ENCODE measurements around the gene ZNF22.
A peak's percentile ranks its signal among the peaks of the same experiment; 100 is the strongest.

The ZNF22 gene

DNA sequence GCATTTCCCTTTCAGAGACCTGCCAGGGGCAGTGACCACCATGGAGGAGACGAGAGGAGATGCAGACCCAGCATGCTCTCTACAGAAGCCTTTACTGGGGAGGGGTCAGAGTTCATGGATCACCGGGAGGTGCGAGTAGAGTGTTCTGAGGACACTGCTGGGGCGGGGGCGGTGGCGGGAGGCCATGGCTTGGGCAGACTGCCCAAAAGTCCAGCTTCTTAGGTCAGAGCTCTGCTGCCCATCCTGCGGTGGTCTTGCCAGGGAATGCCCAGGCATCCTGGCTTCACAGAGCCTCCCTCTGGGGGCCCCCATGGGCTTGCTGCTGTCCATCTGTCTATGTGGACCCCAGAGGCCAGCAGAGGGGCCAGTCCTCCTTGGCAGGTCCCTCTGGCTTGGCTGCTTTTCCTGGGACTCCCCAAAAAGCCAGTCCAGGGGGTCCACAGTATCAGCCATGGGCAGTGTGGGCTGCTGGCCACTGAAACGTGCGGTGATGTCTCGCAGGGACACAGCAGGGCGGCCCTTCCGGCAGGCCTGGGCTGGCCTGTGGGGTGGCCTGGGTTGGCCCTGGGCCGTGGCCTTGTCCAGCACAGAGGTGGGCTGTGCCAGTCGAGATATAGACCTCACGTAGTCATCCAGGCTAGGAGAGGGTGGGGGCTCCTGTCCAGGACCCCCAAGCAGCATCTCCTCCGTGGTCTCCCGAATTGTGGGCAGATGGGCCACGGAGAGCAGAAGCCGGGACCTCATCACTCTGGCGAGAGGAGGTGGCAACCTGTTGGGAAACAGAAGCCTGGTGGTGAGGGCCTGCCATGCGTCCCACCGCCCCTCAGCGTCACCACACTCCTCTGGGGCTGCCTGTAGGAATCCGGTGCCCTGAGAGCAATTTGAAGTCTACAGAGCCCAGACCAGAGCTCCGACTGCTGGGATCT, 23.2 kb upstream of the ZNF22 start:
- no peak for DNase-seq (ENCODE audit: insufficient read length, low spot score)
- no peak for FAIRE-seq
- no peak for TF ChIP-seq POLR2A (IDR thresholded peaks at IDR 0.05; ENCODE audit: low read depth, low read length)

DNA sequence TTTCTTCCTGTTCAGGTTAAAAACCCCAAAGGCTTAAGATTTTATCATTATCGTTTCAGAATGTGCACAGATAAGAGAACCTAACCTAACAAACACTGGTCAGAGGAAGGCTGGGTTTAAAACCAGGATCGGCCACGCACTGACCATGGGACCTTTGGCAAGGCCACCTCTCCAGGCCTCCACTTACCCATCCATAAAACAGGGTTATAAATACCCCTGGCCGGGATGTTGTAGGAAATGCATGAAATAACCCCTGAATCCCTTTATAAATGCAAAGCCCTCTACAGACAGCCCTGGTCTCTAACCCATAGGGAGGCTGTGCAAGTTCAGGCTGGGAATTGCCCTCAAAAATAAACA, 22.5 kb upstream of the ZNF22 start:
- no peak for DNase-seq (ENCODE audit: insufficient read length, low spot score)
- FAIRE-seq: no peak
- TF ChIP-seq POLR2A (IDR thresholded peaks at IDR 0.05; ENCODE audit: low read depth, low read length): no peak

DNA sequence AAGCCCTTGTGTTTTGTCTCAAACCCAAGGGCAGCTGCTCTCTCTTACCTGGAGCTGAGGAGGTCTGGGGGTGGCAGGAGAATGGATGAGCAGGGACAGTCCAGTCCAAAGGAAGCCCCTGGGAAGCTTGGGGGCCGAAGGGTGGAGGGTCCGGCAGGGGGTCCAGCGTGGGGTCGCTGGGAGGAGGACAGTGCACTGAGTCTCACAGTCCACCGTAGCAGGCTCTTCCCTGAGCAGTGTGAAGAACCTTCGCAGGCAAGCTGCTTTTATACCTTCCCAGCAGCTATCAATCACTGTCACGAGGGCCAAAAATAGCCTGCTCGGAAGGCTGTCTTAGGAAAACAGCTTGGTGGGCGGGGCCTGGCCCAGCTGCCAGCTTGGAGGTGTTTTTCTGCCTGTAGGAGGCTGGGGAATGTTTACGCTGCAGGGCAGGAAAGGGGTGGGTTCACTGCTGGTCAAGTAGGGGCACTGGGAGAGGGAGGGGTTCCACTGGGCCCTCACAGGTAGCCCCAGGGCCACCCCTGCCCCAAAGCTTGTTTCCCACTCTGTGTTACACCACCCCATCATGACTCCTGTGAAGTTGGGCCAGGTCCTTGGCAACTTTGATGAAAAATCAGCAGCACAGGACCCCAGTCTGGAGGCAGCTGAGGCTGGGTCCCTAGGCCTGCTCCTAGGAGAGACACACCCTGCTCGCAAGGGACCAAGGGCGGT, 22.0 kb upstream of the ZNF22 start, which contains the start of gene DEPP1:
TSS of gene DEPP1 (minus strand) at position 240 of the 711 bp plus-strand sequence. CDS start 779 bp downstream, outside the sequence.
- TF ChIP-seq POLR2A (IDR thresholded peaks at IDR 0.05; ENCODE audit: low read depth, low read length): peak; percentile 98
- FAIRE-seq (no peak), DNase-seq (ENCODE audit: insufficient read length, low spot score) (peak; percentile 56)

DNA sequence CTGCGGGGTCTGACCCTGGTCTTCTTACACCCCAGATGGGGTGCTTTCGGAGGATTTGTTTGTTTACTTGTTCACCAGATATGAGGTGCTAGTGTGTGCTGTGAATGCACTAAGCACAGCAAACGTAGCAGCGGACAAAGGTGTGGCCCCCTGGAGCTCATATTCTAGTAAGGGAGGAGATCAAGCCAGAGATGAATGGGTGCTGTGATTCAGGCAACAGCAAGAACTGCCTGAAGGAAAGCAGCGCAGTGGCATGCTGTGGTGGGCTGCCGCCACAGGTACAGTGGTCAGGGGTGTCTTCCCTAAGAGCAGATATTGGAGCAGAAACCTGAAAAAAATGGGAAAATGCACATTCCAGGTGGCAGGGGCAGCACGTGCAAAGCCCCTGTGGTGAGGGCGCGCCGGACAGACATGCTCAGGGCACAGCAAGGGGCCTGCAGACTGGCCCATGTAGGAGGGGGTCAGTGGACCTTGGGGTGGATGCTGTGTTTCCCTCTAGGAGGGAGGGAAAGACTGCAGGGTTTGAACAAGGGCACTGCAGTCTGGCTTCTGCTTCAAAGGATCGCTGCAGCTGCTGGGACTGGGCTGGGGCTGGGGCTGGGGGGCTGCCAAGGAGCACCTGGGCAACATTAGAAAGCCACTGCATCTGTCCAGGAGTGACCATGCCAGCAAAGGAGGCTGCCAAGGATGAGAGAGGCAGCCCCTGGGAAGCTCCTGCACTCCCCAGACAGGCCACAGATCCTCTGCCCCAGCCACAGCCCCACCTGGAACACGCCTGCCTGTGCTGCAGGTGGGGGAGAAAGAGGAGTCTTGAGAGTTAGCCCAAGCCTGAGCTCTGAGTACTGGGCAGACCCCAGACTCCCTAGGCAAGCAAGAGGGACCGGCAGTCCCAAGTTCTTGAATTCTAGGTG, 21.2 kb upstream of the ZNF22 start:
- FAIRE-seq: no peak
- no peak for DNase-seq (ENCODE audit: insufficient read length, low spot score)
- TF ChIP-seq POLR2A (IDR thresholded peaks at IDR 0.05; ENCODE audit: low read depth, low read length): no peak

DNA sequence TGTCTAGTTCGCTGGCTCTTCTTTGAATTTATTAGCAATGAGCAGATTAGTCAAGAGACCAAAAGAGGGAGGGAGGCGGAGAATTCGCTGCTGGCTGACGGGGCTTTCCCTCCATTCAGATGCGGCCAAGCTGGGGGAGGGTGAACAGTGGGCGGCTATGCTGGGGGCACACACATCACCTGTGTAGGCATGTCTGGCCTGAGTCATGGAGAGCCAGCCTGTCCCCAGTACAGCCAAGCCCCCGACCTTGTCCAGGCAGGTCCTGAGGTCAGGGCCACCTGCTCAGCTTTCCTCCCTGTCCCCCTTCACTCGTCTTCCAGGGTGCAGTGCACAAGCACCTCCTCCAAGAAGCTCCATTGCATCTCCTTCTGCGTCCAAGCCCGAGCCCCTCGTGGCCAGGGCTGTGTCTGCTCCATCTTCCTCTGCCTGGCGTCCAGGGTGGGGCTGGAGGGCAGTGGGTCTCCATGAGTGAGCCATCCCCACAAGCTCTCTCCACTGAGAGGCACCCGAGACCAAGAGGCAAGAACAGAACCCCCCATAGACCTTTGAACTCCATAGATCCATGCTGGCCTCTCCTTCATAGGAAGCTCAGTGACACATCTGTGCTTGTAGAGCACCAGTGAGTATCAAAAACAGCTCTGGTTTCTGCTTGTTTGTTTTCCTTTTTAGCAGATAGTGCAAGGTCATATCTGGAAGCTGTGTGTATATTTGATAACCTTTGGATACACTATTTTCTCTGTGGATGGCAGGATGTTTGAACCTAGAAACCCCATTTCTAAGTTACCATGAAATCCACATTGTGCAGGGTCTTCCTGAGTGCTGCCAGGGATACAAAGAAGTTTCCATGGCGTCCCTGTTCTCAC, 20.2 kb upstream of the ZNF22 start:
- DNase-seq (ENCODE audit: insufficient read length, low spot score): no peak
- no peak for FAIRE-seq
- TF ChIP-seq POLR2A (IDR thresholded peaks at IDR 0.05; ENCODE audit: low read depth, low read length): no peak

DNA sequence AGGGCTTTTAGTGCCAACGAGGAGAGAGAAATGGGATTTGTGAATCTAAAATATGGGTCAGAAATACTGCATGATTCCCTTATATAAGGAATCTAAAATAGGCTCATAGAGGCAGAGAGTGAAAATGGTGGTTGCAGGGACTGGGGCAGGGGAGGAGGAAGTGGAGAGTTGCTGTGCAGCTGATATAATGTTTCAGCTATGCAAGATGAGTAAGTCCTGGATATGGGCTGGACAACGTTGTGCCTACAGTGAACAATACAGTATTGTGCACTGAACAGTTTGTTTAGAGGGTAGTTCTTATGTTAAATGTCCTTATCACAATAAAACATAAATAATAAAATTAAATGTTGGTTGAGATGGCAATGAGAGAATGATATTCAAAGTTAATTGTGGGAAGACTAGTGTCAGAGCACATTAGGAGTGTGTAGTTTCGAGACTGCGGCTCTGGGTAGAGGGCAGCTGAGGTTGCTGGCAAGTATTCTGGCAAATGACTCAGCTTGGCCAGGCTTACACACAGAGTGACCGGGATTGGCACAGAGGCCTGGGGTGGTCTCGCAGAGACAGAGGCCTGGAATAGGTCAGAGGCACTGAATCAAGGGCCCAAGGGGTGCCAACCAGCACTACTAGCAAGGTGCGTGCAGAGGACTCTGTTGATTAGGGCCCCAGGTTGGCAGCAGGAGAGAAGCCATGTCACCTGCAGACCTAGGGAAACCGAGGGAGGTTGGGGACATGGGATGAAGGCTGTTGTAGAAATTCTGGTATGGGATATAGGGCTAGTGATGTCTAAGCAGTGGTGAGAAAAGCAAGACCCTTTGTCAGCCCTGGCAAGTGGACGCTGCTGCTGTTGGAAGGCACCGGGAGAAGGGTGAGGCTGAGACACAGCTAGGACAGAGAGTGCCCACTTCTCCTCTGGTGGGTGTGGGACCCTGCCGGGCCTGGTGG, 19.3 kb upstream of the ZNF22 start:
- DNase-seq (ENCODE audit: insufficient read length, low spot score) (peak; percentile 73), FAIRE-seq (no peak)
- TF ChIP-seq POLR2A (IDR thresholded peaks at IDR 0.05; ENCODE audit: low read depth, low read length): 0 out of 2 replicates have a peak, but pooled peaks have one; percentile 1

DNA sequence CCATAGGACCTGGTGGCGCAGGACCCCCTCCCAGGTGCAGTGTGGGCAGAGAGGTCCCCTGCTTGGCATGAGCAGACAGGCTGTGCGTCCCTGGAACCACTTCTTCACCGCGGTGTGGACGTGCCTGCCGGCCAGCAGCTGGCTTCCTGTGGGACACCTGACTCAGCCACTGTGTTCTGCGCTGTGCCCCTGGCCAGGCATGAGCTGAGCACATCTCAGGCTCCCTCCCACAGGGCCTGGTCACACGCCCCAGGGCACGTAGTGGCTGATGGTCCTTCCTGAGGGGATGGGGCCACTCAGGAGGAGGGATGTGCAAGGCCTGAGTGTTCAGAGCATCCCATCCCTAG, 18.6 kb upstream of the ZNF22 start:
- TF ChIP-seq POLR2A (IDR thresholded peaks at IDR 0.05; ENCODE audit: low read depth, low read length): peak; percentile 31; the same call in 1 of the 2 replicates
- peak; percentile 52 for FAIRE-seq
- peak; percentile 87 for DNase-seq (ENCODE audit: insufficient read length, low spot score)

DNA sequence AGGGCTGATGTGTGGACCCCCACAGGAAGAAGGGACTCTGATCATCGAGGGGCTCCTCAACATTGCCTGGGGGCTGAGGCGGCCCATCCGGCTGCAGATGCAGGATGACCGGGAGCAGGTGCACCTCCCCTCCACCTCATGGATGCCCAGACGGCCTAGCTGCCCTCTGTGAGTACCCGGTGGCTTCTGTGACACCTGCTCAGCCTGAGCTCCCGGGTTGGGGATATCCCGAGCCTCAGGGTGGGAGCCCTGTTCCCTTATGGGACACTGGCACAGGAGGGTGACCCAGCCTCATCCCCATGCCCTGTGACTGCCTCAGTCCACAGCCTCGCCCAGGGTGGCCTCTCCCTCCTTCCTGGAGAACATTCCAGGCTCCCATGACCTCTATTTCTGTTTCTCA, 18.2 kb upstream of the ZNF22 start:
- DNase-seq (ENCODE audit: insufficient read length, low spot score) (no peak), FAIRE-seq (no peak)
- no peak for TF ChIP-seq POLR2A (IDR thresholded peaks at IDR 0.05; ENCODE audit: low read depth, low read length)

DNA sequence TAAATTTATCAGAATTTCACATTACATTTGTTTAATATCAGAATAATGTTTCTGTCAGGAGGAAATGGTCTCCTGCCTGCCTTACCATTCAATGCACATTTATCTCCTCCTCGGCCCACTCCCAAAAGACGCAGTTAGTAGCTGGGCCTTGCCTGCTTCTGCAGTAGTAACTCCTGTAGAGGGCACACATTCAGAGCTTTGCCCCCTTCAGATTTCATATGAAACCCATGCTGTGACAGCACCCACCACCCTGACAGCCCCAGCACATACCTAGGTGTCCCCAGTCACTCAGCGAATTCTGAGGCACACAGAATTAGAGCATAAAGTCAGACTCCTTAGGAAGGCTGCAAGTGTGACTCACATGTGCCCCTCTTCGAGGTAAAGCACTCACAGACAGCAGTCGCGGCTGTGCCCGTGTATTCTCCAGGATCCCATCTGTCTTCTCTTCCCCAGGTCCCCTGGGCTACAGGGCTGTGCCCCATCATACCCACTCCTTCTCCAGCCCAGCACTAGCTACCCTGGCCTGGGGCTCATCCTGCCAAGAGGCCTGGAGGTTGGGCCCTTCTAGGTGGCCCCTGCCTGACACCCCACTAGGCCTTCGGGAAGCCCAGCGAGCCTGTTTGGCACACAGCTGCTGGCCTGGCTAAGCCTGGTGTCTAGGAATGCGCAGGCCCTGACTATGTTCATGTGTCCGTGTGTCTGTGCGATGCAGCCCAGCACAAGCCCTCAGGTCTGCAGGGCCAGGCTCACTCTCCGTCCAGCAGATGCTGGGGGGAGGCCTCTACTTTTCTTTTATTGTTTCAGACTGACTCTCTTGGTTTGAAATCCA, 17.4 kb upstream of the ZNF22 start:
- DNase-seq (ENCODE audit: insufficient read length, low spot score) (no peak), FAIRE-seq (no peak)
- no peak for TF ChIP-seq POLR2A (IDR thresholded peaks at IDR 0.05; ENCODE audit: low read depth, low read length)

DNA sequence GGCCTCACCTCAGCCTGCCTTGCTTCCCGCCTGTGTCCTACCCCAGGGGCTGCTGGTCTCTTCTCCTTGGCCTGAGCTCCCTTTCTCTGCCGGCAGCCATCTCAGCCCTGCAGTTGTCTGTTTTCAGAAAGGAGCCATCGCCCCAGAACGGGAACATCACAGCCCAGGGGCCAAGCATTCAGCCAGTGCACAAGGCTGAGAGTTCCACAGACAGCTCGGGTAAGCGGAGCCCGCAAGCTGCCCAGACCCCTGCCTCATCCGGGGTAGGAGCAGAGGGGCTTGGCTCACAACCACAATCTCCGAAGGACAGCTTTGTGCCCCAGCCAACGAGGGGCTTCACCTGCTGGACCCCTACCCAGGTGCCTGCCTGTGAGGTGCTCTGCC, 16.8 kb upstream of the ZNF22 start:
- DNase-seq (ENCODE audit: insufficient read length, low spot score) (no peak), FAIRE-seq (no peak)
- no peak for TF ChIP-seq POLR2A (IDR thresholded peaks at IDR 0.05; ENCODE audit: low read depth, low read length)

DNA sequence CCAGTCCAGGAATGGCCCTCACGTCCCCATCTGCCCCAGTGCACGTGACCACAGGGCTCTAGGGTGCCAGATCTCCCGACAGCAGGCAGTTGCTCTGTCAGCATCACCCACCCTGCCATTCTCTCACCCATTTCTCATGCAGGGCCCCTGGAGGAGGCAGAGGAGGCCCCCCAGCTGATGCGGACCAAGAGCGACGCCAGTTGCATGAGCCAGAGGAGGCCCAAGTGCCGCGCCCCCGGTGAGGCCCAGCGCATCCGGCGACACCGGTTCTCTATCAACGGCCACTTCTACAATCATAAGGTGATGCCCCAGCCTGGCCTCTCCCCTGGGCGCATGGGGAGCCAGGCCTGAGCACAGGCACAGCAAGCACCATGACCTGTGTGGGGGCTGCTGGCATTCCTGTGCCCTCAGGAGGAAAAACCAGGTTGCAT, 16.0 kb upstream of the ZNF22 start:
- FAIRE-seq: no peak
- DNase-seq (ENCODE audit: insufficient read length, low spot score): no peak
- TF ChIP-seq POLR2A (IDR thresholded peaks at IDR 0.05; ENCODE audit: low read depth, low read length): no peak

Data from H54 (cell line).